Measurements from ENCODE around the gene NVL. TPM values are rescaled to one million over a fixed set of nuclear protein-coding genes. Genes with fewer than 3 reads are reported as not detected.
A peak's percentile ranks its signal among the peaks of the same experiment; 100 is the strongest.
"Not testable (repeated sequence)": the region's sequence is repeated elsewhere in the genome, so short reads cannot be mapped to it uniquely, and the experiment has no call there.

Gene NVL
- total and polyA plus RNA-seq, 2 experiments from 2014 or later = 24.0 to 32.7 TPM

DNA sequence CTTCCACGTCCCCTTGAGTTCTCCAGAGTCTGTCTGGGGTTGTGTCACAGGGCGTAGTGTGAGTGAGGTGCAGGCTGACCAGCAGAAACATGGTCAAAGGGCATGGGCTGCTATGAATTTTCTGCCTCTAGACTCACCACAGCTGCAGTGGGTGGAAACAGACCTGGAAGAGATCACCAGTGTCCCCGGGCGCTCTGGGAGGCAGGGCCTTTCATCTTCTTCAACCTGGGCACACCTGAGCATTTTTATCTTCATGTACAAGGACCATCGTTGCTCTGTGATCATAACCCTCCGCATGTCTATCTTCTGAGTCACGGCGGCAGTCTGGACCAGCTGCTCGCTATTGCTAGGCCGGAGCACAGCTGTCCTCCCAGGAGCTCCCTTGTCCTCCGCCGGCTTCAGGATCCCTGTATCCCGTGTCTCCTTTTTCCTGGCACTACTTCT lies 117.3 kb downstream of the NVL start:
- Histone ChIP-seq H3K27ac (peak overlapping the region; percentile 98), H3K4me1 (ENCODE audit: low read depth) (peaks cover 26% of the 10 kb centered on the region), H3K36me3 (no peaks in the 10 kb centered on the region), H3K4me3 (no peak overlapping the region), H3K27me3 (no peaks in the 10 kb centered on the region), H3K9me3 (ENCODE audit: low read depth) (no peaks in the 10 kb centered on the region)
- DNase-seq (ENCODE audit: low read depth in 1 of 2, low spot score in 1 of 2) = no peak
- TF ChIP-seq, protein P1, sequence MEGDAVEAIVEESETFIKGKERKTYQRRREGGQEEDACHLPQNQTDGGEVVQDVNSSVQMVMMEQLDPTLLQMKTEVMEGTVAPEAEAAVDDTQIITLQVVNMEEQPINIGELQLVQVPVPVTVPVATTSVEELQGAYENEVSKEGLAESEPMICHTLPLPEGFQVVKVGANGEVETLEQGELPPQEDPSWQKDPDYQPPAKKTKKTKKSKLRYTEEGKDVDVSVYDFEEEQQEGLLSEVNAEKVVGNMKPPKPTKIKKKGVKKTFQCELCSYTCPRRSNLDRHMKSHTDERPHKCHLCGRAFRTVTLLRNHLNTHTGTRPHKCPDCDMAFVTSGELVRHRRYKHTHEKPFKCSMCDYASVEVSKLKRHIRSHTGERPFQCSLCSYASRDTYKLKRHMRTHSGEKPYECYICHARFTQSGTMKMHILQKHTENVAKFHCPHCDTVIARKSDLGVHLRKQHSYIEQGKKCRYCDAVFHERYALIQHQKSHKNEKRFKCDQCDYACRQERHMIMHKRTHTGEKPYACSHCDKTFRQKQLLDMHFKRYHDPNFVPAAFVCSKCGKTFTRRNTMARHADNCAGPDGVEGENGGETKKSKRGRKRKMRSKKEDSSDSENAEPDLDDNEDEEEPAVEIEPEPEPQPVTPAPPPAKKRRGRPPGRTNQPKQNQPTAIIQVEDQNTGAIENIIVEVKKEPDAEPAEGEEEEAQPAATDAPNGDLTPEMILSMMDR (IDR thresholded peaks at IDR 0.05; ENCODE audit: low read depth, low read length) = no peak

GRCh38 chr1:224211206-224211962 lies 118.6 kb downstream of the NVL start:
- H3K9me3 ChIP-seq (ENCODE audit: low read depth) = no peaks in the 10 kb centered on the region
- DNase-seq (ENCODE audit: low read depth in 1 of 2, low spot score in 1 of 2) = peak; percentile 41 to 73
- TF ChIP-seq, protein P1 (IDR thresholded peaks at IDR 0.05; ENCODE audit: low read depth, low read length) = no peak

DNA sequence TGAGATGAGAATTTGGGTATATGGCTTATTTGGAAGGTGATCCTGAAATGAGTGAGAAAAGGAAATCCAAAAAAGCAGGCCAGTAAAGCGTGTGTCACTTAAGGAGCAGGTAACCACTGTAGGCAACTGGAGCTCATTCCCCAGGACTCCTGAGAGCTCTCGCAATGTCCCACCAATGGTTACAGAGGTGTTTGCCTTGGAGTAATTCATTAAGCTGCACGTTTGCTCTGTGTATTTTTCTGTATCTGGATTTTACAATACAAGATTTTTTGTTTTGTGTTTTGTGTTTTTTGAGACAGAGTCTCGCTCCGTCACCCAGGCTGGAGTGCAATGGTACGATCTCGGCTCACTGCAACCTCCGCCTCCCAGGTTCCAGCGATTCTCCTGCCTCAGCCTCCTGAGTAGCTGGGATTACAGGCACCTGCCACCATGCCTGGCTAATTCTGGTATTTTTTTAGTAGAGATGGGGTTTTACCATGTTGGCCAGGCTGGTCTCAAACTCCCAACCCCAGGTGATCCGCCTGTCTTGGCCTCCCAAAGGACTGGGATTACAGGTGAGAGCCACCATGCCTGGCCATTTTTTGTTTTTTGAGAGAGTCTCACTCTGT lies 123.9 kb downstream of the NVL start:
- not testable (repeated sequence) for DNase-seq (ENCODE audit: low read depth in 1 of 2, low spot score in 1 of 2); H3K4me3 ChIP-seq; H3K27me3 ChIP-seq; H3K9me3 ChIP-seq (ENCODE audit: low read depth); H3K36me3 ChIP-seq
- Histone ChIP-seq H3K27ac (peak overlapping the region; percentile 86), H3K4me1 (ENCODE audit: low read depth) (peaks cover 26% of the 10 kb centered on the region)

More at GRCh38 chr1:224211206-224211962, 118.6 kb downstream of the NVL start:
- H3K4me1 ChIP-seq (ENCODE audit: low read depth) = peaks cover 26% of the 10 kb centered on the region
- no peak overlapping the region for H3K4me3 ChIP-seq
- peak overlapping the region; percentile 68 for H3K27ac ChIP-seq
- no peaks in the 10 kb centered on the region for H3K27me3 ChIP-seq
- no peaks in the 10 kb centered on the region for H3K36me3 ChIP-seq

DNA sequence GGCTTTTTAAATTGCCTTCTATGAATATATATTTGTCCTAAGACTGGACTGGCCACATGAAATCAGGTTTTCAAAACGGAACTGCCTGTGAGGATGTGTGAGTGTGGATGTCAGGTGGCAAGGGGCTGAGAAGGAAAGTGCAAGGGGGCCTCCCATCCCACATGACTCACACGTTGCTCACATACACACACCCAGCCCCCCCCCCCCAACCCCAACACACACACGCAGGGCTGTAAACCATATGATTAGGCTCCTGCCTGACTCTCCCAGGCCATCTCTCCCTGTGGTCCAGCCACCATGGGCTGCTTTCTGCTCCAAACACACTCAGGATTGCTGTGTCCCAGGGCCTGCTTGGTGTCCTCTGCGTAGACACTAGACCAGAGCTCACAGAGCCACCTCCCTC lies 124.5 kb downstream of the NVL start:
- H3K9me3 ChIP-seq (ENCODE audit: low read depth) = no peaks in the 10 kb centered on the region
- H3K4me1 ChIP-seq (ENCODE audit: low read depth) = peaks cover 26% of the 10 kb centered on the region
- no peaks in the 10 kb centered on the region for H3K36me3 ChIP-seq
- H3K4me3 ChIP-seq = no peak overlapping the region
- peak overlapping the region; percentile 86 for H3K27ac ChIP-seq
- TF ChIP-seq, protein P1 (IDR thresholded peaks at IDR 0.05; ENCODE audit: low read depth, low read length) = no peak
- H3K27me3 ChIP-seq = no peaks in the 10 kb centered on the region
- DNase-seq (ENCODE audit: low read depth in 1 of 2, low spot score in 1 of 2) = peak in 1 of 2 donors; percentile 63

GRCh38 chr1:224203243-224204016 lies 126.5 kb downstream of the NVL start:
- Histone ChIP-seq H3K4me3 (no peak overlapping the region), H3K27ac (no peak overlapping the region)
- peak in 1 of 2 donors; percentile 71 for DNase-seq (ENCODE audit: low read depth in 1 of 2, low spot score in 1 of 2)

More at GRCh38 chr1:224203243-224204016, 126.5 kb downstream of the NVL start:
- H3K4me1 ChIP-seq (ENCODE audit: low read depth) = peaks cover 26% of the 10 kb centered on the region
- H3K9me3 ChIP-seq (ENCODE audit: low read depth) = no peaks in the 10 kb centered on the region
- H3K36me3 ChIP-seq = no peaks in the 10 kb centered on the region
- TF ChIP-seq, protein P1 (IDR thresholded peaks at IDR 0.05; ENCODE audit: low read depth, low read length) = no peak
- H3K27me3 ChIP-seq = no peaks in the 10 kb centered on the region
